Measurements from ENCODE around the gene RAPGEF6. TPM values are rescaled to one million over a fixed set of nuclear protein-coding genes. Genes with fewer than 3 reads are reported as not detected.

Gene RAPGEF6
- total and polyA plus RNA-seq, 9 of the 15 experiments (the other 6 are each of a cell fraction or from before 2014, with no cell fraction given): 2.7 to 23.4 (median 12.7) TPM

DNA sequence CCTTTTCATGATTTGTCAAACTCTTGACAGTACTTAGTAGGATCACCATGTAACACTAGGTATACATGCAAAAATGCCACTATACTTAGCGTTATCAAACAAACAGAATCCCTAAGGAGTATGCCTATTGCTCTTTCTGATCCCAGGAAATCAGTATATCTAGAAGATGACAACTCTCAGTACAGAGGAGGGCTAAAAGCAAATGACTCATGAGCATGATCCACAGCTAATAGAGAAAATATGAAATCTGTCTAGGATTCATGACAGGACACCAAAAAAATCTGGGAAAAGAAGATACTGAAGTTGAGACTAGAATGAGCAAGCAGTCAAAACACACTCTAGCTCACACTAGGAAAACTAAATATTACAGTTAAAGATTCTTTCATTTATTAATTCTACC lies 89.2 kb downstream of the RAPGEF6 start:
- no peak overlapping the region for H2AFZ ChIP-seq (ENCODE audit: low read depth, low read length)
- H3K79me2 ChIP-seq (ENCODE audit: control insufficient read depth, insufficient read depth, low read length): no peaks in the 10 kb centered on the region
- no peaks in the 10 kb centered on the region for H3K9me3 ChIP-seq (replicated peaks; ENCODE audit: control insufficient read depth, insufficient read depth, low read depth, low read length)
- ChIA-PET CTCF (ENCODE audit: low intra/inter-chr PET ratio) (no interaction called here), POLR2A (no interaction called here)
- intact Hi-C loops (cut with micrococcal nuclease) (no loop called here), in situ Hi-C loops (cut with MboI) (no loop called here)
- H3K4me1 ChIP-seq (replicated peaks in 1 of 2; ENCODE audit: control insufficient read depth in 2 of 2, insufficient read depth in 2 of 2, low read length in 2 of 2): no peaks in the 10 kb centered on the region
- H3K27ac ChIP-seq (ENCODE audit: extremely low read depth, low read depth, low read length): no peak overlapping the region
- FAIRE-seq (no peak), DNase-seq (ENCODE audit: extremely low read depth in 1 of 4, low spot score in 3 of 4) (no peak), ATAC-seq (no peak)
- H3K4me2 ChIP-seq (ENCODE audit: insufficient read depth, low read length): no peak overlapping the region
- H3K9me1 ChIP-seq (ENCODE audit: control insufficient read depth, insufficient read depth, low read length): no peaks in the 10 kb centered on the region
- H4K20me1 ChIP-seq (replicated peaks; ENCODE audit: control insufficient read depth, insufficient read depth, low read length): no peaks in the 10 kb centered on the region
- H3K36me3 ChIP-seq (ENCODE audit: control insufficient read depth, insufficient read depth, low read length): peaks cover 34% of the 10 kb centered on the region
- BruUV-seq (replicated peaks): no TSS peak
- H3K27me3 ChIP-seq (ENCODE audit: control insufficient read depth in 2 of 2, insufficient read depth in 2 of 2, low read length in 2 of 2): no peaks in the 10 kb centered on the region
- H3K4me3 ChIP-seq: no peak overlapping the region
- no peak overlapping the region for H3K9ac ChIP-seq (ENCODE audit: insufficient read depth in 1 of 2, low read depth in 2 of 2, low read length in 2 of 2)
- 83% methylated on average over 1 of the region's 1 CpG for WGBS (ENCODE audit: insufficient coverage, low coverage, missing lambda C conversion rate)
- TF ChIP-seq, protein P1, sequence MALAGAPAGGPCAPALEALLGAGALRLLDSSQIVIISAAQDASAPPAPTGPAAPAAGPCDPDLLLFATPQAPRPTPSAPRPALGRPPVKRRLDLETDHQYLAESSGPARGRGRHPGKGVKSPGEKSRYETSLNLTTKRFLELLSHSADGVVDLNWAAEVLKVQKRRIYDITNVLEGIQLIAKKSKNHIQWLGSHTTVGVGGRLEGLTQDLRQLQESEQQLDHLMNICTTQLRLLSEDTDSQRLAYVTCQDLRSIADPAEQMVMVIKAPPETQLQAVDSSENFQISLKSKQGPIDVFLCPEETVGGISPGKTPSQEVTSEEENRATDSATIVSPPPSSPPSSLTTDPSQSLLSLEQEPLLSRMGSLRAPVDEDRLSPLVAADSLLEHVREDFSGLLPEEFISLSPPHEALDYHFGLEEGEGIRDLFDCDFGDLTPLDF (CRISPR knock-in tag; IDR thresholded peaks at IDR 0.05): no peak
- no peak for TF ChIP-seq OTX1 (CRISPR knock-in tag; IDR thresholded peaks at IDR 0.05)
- no peak for TF ChIP-seq SOX6 (IDR thresholded peaks at IDR 0.05)
- no peak for TF ChIP-seq ZNF551 (CRISPR knock-in tag; IDR thresholded peaks at IDR 0.05)
- no peak for TF ChIP-seq MCM5 (IDR thresholded peaks at IDR 0.05; ENCODE audit: low read depth)
- no peak for TF ChIP-seq ZNF224 (CRISPR knock-in tag; IDR thresholded peaks at IDR 0.05)
- TF ChIP-seq STAG1 (CRISPR knock-in tag; IDR thresholded peaks at IDR 0.05; ENCODE audit: borderline replicate concordance): no peak
- no peak for TF ChIP-seq CBFA2T3 (IDR thresholded peaks at IDR 0.05)
- TF ChIP-seq SMARCB1 (IDR thresholded peaks at IDR 0.05; ENCODE audit: insufficient read length, low read depth): no peak
- no peak for TF ChIP-seq NCOA6 (IDR thresholded peaks at IDR 0.05)
- TF ChIP-seq, protein P2, sequence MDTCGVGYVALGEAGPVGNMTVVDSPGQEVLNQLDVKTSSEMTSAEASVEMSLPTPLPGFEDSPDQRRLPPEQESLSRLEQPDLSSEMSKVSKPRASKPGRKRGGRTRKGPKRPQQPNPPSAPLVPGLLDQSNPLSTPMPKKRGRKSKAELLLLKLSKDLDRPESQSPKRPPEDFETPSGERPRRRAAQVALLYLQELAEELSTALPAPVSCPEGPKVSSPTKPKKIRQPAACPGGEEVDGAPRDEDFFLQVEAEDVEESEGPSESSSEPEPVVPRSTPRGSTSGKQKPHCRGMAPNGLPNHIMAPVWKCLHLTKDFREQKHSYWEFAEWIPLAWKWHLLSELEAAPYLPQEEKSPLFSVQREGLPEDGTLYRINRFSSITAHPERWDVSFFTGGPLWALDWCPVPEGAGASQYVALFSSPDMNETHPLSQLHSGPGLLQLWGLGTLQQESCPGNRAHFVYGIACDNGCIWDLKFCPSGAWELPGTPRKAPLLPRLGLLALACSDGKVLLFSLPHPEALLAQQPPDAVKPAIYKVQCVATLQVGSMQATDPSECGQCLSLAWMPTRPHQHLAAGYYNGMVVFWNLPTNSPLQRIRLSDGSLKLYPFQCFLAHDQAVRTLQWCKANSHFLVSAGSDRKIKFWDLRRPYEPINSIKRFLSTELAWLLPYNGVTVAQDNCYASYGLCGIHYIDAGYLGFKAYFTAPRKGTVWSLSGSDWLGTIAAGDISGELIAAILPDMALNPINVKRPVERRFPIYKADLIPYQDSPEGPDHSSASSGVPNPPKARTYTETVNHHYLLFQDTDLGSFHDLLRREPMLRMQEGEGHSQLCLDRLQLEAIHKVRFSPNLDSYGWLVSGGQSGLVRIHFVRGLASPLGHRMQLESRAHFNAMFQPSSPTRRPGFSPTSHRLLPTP (IDR thresholded peaks at IDR 0.05; ENCODE audit: borderline replicate concordance, extremely low read depth, insufficient read length): no peak
- TF ChIP-seq CBX8 (IDR thresholded peaks at IDR 0.05; ENCODE audit: borderline replicate concordance, extremely low read depth, low read depth, low read length, poor library complexity, severe bottlenecking): no peak
- TF ChIP-seq RBM34 (IDR thresholded peaks at IDR 0.05; ENCODE audit: borderline replicate concordance, insufficient read depth, low read length): no peak
- TF ChIP-seq ZFP1 (CRISPR knock-in tag; IDR thresholded peaks at IDR 0.05): no peak
- no peak for TF ChIP-seq ZNF408 (CRISPR knock-in tag; IDR thresholded peaks at IDR 0.05; ENCODE audit: low read depth)
- TF ChIP-seq, protein P3, sequence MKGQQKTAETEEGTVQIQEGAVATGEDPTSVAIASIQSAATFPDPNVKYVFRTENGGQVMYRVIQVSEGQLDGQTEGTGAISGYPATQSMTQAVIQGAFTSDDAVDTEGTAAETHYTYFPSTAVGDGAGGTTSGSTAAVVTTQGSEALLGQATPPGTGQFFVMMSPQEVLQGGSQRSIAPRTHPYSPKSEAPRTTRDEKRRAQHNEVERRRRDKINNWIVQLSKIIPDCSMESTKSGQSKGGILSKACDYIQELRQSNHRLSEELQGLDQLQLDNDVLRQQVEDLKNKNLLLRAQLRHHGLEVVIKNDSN (CRISPR knock-in tag; IDR thresholded peaks at IDR 0.05): no peak

Measured in K562 (cell line).